H54 (cell line): ENCODE data around the gene TSPAN18.
A peak's percentile ranks its signal among the peaks of the same experiment; 100 is the strongest.

Experiments used
- DNase-seq: peaks from one replicate; pipeline ENCODE4 v3.0.0; 2011; ENCODE audit warnings: low spot score, mixed read lengths; ENCODE audit not compliant: insufficient read length
- FAIRE-seq: peaks from 3 replicates; lab custom pipeline; 2011; peaks lifted over from hg19 to GRCh38; lab: Jason Lieb, UNC
- POLR2A ChIP-seq: IDR thresholded peaks from 2 replicates; pipeline ENCODE4 v1.6.1; 2011; ENCODE audit warnings: low read depth, mild to moderate bottlenecking, low read length

Gene TSPAN18

GRCh38 chr11:44718612-44719390 lies 8.0 kb upstream of the TSPAN18 start:
- TF ChIP-seq POLR2A, result no peak
- no peak for DNase-seq
- no peak for FAIRE-seq

DNA sequence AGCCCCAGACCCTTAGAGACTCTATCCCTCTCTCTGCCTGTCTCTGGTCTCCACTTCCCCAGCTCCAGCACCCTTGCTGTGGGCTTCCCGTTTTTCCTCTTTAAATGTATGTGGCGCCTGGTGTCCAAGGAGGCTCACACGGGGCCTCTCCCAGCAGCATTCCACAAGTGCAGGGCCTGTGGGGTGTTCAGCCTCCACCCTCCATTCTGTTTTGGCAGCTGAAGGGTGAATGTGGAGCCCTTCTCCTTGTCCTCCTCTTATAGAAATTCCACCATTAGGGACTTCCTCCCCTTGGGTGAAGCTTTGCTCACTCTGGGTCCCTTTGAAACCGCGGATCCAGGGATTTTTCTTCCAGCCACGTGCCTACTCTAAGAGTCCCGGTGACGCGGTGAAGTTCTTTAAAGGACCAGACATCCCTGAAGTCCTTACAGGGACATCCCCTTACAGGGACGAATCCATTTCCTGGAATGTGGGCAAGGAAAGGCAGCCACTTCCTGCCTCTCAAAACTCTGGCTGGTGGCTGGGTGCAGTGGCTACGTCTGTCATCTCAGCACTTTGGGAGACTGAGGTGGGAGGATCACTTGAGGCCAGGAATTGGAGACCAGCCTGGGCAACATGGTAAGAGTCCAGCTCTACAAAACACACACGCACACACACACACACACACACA lies 1.6 kb upstream of the TSPAN18 start:
- no peak for TF ChIP-seq POLR2A
- FAIRE-seq (no peak), DNase-seq (no peak)

DNA sequence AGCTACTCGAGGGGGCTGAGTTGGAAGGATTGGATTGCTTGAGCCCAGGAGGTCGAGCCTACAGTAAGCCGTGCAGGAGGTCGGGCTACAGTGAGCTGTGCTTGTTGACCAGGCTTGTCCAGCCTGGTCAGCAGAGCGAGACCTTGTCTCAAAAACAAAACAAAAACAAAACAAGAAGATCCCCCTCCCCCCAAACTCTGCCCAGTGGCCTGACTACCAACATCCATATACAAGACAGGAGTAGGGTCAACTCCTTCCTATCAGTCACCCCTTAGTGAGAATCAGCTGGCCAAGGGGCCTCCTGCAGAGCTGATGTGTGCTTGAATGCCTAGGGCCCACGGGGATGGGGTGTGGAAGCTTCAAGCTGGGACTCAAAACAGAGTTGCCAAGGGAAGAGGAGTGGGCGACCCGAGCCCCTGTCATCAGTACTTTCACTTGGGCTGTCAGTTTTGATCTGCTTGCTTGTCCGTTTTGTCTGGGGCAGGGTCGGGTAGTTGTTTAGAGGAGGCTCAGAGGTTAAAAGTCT lies 942 bp upstream of the TSPAN18 start:
- TF ChIP-seq POLR2A, result no peak
- FAIRE-seq (no peak), DNase-seq (no peak)

DNA sequence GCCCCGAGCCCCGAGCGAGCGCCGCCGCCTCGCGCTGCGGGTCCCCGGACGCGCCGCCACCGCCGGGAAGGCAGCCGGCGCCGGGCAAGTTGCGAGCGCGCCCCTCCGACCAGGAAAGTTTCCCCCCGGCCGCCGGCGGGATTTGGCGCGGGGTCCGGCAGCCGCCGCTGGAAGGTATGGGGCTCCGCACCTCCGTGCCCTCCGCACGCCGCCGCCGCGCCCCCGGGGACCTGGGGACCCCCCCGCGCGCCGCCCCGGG lies 281 bp downstream of the TSPAN18 start:
- TF ChIP-seq POLR2A, result no peak
- FAIRE-seq (no peak), DNase-seq (no peak)

GRCh38 chr11:44727373-44728287 lies 868 bp downstream of the TSPAN18 start:
- no peak for TF ChIP-seq POLR2A
- DNase-seq (peak; percentile 97), FAIRE-seq (no peak)

- no peak for DNase-seq
- no peak for FAIRE-seq
- TF ChIP-seq POLR2A, result no peak
These were observed 1.7 kb downstream of the TSPAN18 start for GRCh38 chr11:44728491-44728910.

GRCh38 chr11:44729063-44729462 lies 2.3 kb downstream of the TSPAN18 start:
- no peak for FAIRE-seq
- TF ChIP-seq POLR2A, result no peak
- DNase-seq, result no peak

- DNase-seq, result no peak
- no peak for FAIRE-seq
- TF ChIP-seq POLR2A, result no peak
These were observed 3.0 kb downstream of the TSPAN18 start for GRCh38 chr11:44729713-44730112.

DNA sequence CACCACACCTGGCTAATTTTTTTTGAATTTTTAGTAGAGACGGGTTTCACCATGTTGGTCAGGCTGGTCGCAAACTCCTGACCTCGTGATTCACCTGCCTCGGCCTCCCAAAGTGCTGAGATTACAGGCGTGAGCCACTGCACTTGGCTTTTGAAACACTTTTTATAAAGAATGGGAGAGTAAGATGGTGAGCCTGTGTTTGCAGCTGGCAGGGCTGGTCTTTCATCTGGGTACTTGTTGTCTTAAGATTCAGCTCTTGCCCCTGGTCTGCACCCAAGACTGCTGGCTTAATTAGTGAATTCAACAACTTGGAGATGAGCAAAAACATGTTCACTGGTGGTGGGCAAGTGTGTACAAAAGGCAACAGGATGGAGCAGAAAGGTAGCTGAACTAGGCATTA lies 4.0 kb downstream of the TSPAN18 start:
- no peak for TF ChIP-seq POLR2A
- DNase-seq (no peak), FAIRE-seq (no peak)

DNA sequence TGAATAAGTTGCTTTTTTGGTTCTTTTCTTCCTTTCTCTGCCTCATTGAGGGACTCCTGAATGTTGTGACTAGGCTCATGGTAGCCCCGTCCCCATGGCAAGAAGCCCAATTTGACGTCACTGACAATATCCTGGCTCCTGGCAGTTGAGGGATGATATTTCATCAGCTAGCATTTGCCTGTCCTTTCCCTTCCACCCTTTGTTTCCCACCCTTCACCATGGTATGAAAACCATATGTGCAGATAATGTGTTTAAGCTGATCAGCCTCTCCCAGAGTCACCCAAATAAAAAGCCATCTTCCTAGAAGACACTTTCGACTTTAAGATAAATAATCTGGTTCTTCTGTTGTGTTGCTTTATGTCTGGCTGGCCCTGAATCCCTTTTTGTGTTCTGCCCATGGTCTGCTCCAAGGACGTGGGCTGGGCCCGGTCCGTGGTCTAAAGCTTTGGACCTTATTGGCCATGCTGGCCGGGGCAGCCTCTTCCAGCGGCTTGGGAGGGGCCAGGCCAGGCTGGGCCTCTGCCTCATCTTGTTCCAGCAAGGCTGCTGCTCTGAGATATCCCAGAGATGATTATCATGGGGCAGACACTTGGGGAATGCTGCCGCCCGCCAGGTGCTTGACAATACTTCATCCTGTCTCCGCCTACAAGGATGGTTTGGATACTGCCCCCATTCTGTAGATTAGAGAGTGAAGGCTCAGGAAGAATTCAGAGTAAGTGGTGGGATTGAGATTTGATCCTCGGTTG lies 5.1 kb downstream of the TSPAN18 start:
- DNase-seq (no peak), FAIRE-seq (no peak)
- no peak for TF ChIP-seq POLR2A

- no peak for FAIRE-seq
- TF ChIP-seq POLR2A, result no peak
These were observed 5.8 kb downstream of the TSPAN18 start for GRCh38 chr11:44732564-44732963.

DNA sequence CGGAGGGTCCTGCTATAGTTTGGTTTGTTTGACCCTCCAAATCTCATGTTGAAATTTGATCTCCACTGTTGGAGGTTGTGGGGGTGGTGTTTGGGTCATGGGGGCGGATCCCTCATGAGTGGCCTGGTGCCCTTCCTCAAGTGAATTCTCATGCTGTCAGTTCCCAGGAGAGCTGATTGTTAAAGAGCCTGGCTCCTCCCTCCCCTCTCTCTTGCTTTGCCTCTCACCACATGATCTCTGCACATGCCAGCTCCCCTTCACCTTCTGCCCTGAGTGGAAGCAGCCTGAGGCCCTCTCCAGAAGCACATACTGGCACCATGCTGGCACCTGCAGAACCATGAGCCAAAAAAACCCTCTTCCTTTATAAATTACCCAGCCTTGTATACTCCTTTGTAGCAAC lies 7.1 kb downstream of the TSPAN18 start:
- FAIRE-seq (no peak), DNase-seq (no peak)
- TF ChIP-seq POLR2A, result no peak

More at GRCh38 chr11:44732564-44732963, 5.8 kb downstream of the TSPAN18 start:
- no peak for DNase-seq

DNA sequence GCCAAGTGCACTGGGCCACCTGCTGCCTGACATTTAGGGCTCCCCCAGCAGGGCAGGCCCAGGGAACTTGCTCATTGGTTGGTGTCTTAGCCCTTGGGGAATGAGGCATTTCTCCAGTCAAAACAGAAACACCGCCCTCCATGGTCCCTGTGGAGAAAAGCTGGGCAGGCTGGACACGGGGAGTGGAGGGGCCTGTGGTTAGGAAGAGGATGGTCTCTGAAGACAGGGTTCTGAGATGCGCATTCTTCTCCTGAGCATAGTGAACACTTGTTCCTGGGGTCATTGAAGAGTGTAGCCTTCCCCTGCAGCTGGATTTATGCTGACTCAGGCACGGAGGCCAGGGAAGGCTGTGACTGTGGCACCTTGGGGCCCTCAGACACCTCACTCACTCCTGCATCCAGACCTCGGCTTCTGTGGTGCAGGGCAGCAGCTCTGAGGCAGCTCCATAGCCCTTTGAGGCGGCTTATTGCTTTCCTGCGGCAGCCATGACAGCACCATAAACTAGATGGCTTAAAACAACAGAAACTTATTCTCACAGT lies 8.2 kb downstream of the TSPAN18 start:
- TF ChIP-seq POLR2A, result no peak
- FAIRE-seq, result no peak

More for the DNA sequence above, 8.2 kb downstream of the TSPAN18 start:
- DNase-seq, result no peak
